OCI-LY1 (cell line): ENCODE measurements around the gene RNF150.

Experiments used
- EZH2 ChIP-seq: fragments of 200-600 bp; sonication (generic), shearing (Covaris generic); IDR thresholded peaks from 2 replicates; pipeline ENCODE4 v1.8.0; 2017; ENCODE audit warnings: borderline replicate concordance, mixed run types, mild to moderate bottlenecking, antibody characterized with exemption, low read length, moderate library complexity, mixed read lengths
- TF ChIP-seq, protein P1 (sequence below): fragments of 200-600 bp; sonication (generic), shearing (Covaris generic); IDR thresholded peaks from 2 replicates; pipeline ENCODE4 v1.5.1; 2017; ENCODE audit warnings: mild to moderate bottlenecking, antibody characterized with exemption, low read length, moderate library complexity, mixed read lengths

DNA sequence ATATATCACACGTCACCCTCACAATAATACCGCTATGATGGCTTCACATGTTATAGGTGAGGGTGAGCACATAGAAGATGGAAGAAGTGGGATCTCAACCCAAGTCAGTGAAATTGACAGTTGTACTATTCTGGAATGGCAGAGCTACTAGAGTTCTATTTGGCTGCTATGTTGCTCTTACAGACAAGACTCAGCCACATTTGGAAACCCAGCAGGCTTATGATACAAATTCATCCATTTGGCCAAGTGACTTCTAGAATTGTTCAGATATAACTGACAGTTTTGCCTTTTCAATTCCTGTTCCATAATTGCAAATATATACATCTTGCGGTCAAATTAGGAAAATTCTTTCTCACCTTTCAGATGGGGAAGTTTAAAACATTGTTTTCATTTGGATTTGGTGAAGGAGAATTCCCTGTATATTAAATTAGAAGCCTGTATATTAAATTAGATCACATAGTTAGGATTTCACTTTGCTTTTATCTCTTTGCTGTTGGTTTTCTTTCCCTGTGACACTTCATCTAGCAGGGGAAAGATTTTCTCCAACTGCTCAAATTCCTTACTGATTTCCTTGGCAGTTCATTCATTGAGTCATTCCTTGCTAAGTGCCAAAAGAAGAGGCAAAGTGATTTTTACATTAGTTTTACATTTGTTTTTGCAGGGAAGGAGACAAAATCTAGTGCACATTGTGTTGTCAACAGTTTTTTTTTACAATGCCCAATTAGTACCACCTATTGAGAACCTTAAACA lies 256.5 kb downstream of the RNF150 start:
- TF ChIP-seq, protein P1, sequence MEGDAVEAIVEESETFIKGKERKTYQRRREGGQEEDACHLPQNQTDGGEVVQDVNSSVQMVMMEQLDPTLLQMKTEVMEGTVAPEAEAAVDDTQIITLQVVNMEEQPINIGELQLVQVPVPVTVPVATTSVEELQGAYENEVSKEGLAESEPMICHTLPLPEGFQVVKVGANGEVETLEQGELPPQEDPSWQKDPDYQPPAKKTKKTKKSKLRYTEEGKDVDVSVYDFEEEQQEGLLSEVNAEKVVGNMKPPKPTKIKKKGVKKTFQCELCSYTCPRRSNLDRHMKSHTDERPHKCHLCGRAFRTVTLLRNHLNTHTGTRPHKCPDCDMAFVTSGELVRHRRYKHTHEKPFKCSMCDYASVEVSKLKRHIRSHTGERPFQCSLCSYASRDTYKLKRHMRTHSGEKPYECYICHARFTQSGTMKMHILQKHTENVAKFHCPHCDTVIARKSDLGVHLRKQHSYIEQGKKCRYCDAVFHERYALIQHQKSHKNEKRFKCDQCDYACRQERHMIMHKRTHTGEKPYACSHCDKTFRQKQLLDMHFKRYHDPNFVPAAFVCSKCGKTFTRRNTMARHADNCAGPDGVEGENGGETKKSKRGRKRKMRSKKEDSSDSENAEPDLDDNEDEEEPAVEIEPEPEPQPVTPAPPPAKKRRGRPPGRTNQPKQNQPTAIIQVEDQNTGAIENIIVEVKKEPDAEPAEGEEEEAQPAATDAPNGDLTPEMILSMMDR: no peak
- no peak for TF ChIP-seq EZH2
